Right forelimb (tissue), 1 donor: Measurements from ENCODE around the gene MPPED1.

Experiments used
- DNase-seq: peaks from one replicate; pipeline ENCODE4 v3.0.0-alpha.2; 2018

MPPED1 gene

GRCh38 chr22:43478621-43479300 is 66.9 kb downstream of the MPPED1 start:
- DNase-seq: no peak

DNA sequence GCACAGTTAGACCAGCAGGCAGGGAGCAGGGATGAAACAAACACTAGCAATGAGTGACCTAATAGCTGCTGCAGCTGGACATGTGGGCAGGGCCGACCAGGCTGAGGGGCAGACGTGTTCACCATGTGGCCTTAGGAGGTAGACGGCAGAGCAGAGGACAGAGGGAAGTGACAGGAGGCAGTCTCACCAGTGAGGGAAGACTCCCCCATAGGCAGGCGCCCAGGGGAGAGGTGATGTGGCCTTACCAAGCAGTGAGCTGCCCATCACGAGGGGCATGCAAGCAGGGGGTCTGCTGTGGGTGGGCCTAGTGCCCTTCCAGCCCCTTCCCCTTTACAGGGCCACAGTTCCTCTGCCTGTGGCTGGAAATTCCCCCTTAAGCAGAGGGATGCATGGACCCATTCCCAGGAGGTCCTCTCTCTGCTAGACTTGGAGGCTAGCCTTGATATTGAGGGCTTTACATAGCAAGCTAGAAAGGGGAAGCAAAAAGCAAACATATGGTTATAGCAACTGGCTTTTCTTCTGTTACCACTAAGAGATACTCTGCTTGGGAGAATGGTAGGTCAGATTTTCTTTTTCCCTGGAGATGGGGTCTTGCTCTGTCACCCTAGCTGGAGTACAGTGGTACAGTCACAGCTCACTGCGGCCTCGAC is 67.6 kb downstream of the MPPED1 start:
- no peak for DNase-seq

- no peak for DNase-seq
Measured at GRCh38 chr22:43479962-43480361, 68.1 kb downstream of the MPPED1 start.

DNA sequence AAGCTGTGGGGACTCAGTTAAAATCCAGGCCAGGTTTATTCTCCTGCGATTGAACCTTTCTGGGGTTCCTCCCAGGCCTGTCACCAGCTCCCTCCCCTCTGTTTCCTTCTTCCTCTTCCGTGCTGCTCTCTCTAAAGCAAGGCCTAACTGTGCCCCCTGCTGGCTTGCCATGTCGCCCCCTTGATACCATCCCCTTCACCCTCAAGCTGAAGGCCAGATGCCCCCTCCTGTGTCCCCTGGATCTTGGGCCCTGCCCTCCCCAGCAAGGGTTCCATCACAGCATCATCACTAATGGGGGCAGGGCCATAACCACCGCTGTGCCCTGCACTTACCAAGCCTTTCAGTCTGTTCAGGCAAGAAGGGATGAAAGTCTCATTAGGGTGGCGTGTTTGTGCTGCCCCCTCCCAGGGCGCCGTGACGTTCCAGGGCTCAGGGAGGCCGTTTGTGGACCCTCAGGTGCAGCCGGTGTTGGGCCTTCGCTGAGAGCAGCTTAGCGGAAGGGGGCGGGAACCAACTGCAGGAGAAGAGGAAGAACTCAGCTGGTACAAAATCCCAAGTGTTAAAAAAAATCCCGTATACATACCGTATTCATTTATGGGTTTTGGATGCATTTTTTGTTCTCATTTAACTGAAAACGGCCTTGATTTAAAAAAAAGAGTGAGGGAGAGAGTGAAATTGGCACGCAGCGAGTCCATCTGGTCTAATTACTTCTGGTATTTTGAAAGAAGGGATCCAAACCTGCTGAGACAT is 69.9 kb downstream of the MPPED1 start:
- no peak for DNase-seq

DNA sequence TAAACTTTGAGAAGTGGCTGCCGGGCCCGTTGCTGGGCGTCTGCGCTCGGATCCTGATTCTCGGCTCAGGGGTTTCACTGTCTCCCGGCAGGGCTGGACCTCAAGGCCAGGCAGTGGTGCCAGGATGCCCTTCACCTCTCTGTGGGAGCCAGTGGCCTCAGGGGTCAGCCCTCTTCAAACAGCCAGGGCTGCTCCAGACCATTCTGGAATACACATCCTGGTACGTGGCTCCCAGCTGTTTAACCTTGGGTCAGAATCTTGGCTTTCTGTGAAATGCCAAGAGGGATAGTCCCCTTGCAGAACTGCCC is 70.5 kb downstream of the MPPED1 start:
- DNase-seq: no peak

DNA sequence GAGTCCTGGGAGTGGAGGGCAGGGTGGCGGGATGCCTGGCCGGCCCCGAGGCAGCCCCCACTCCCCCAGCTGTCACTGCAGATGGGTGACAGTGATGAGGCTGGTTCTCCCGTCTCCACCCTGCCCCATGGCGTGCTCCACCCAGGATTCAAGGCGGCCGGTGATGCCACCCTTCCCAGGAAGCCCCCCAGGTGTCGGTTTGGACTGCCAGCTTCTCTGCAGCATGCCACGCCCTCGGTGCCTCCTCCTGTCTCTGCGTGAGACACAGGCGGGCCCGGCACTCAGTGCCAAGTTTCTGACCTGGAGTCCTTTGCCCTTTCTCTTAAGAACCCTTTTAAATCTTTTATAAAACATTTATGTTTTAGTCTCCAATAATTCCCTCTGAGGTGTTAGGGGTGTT is 71.5 kb downstream of the MPPED1 start:
- no peak for DNase-seq

GRCh38 chr22:43483669-43484068 is 71.9 kb downstream of the MPPED1 start:
- no peak for DNase-seq

- no peak for DNase-seq
Measured at GRCh38 chr22:43484227-43484626, 72.4 kb downstream of the MPPED1 start.

DNA sequence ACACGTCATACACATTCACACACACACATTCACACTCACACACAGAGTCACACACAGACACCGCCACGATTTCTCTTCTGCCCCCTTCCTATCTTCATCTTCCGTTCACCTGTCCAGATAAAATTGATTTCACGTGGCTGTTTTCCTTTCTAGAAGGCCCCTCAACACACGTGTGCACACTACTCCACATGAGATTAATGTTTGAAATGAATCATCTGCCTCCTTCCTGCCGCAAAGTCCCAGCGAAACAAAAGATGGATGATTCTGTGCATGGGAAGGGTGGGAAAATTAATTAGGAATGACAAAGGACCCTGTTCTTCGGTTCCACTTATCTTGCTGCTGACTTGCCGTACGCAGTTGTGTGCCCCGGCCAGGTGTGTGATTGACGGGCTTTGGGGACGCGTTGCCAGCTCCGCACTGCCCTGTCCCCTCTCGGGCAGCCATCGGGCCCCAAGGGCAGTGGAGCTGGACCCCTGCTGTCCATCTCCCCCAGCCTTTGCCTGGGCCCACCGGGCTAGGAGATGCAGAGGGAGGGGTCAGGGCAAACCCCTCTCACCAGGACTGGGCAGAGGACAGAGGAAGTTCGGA is 73.8 kb downstream of the MPPED1 start:
- DNase-seq: no peak

DNA sequence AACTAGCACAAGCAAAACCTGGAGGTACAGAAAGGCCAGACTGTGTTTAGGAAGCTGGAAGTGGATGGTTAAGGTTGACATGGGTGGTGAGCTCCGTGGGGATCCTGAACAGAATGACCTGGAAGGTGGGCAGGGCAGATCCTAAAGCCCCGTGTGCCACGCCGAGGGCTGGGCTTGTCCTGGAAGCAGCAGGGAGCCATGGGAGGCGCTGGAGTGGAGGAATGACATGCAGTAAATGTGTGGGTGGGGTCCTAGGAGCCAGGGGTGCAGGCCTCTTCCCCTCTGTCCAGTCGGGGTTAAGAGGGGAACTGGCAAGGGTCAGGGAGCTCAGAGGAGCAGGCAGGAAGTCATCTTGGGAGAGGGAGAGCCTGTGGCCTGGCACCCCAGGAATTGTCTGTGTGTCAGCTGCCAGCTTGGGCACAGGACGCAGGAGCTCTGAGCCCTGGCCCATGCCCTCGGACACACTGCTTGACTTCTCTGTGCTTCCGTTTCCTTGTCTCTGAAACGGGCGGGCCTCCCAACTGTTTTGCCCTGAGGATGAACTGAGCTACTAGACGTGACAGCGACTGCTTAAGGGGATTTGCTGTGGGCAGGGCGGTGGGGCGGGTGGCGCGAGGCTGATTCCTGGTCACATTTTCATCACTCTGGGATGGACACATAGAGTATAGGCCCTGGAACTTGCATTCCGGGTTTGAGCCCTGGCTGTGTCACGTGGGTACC is 75.7 kb downstream of the MPPED1 start:
- DNase-seq: no peak

DNA sequence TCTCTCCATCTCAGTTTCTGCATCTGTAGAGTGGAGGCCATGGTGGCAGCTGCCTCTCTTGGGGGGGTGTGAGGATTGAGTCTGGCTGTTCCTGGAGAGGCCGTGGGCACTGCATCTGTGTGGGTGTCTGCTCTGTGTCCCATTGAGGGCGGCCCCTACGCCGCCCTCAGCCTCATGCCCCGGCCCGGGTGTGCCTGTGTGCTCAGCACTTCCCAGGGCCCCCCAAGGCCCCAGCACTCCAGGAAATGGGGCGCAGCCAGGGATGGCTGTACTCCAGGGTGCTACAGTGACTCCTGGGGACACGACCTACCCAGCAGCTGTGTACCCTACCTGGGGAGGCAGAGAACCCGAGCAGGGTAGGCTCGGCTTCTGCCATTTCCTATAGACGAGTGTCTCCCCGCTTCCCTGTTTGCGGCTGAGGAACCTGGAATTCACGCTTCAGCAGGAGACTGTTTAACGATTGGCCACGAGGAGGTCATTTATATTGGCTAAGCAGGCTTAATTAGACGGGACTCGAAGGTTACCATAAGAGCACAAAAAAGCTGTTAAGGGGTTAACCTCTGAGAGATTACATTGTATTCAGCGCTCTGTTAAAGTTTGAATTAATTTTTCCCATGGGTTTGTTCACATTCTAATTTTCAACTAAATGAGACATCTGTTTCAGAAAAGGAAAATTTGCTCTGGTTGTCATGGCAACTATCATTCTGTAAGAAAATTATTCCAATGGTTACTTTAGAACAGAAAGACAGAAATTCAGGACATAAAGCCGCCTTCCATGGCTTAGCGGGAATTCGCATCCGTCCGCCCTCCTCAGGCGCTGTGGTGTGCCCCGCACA is 76.4 kb downstream of the MPPED1 start:
- no peak for DNase-seq

GRCh38 chr22:43488937-43489336 is 77.1 kb downstream of the MPPED1 start:
- DNase-seq: no peak

- no peak for DNase-seq
Measured at GRCh38 chr22:43490311-43490710, 78.5 kb downstream of the MPPED1 start.

DNA sequence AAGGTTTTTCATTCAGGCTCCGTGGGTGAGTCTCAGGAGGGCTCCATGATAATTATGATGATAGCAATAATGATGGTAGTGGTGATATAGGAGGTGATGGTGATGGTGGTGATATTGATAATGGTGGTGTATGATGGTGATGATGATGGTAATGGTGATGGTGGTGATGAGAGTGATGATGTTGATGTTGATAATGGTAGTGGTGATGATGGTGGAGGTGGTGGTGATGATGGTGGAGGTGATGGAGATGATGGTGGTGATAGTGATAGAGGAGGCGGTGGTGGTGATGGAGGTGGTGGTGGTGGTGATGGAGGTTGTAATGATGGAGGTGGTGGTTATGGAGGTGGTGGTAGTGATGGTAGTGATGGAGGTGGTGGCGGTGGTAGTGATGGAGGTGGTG is 79.4 kb downstream of the MPPED1 start:
- no peak for DNase-seq

GRCh38 chr22:43491737-43492136 is 79.9 kb downstream of the MPPED1 start:
- no peak for DNase-seq

GRCh38 chr22:43493297-43493696 is 81.5 kb downstream of the MPPED1 start:
- no peak for DNase-seq

- no peak for DNase-seq
Measured at GRCh38 chr22:43497956-43498855, 86.4 kb downstream of the MPPED1 start.

- DNase-seq: no peak
Measured at GRCh38 chr22:43498856-43499253, 87.0 kb downstream of the MPPED1 start.

GRCh38 chr22:43500792-43501785 is 89.3 kb downstream of the MPPED1 start:
- no peak for DNase-seq

GRCh38 chr22:43501878-43502277 is 90.1 kb downstream of the MPPED1 start:
- DNase-seq: no peak
